Esophagus muscularis mucosa (tissue), 4 donors: ENCODE results near the gene C14orf119.

ENCODE experiments used
- CTCF ChIP-seq, 3 experiments: fragments of 200-600 bp in 2 of 3; fragments of 450-650 bp in 1 of 3; sonication (generic) in 2 of 3; IDR thresholded peaks; one replicate each; pipeline ENCODE4 v1.5.1; 2017 to 2019; ENCODE audit warnings: antibody characterized with exemption in 3 of 3, mild to moderate bottlenecking in 2 of 3, moderate library complexity in 1 of 3
- EP300 ChIP-seq: sonication (generic); formaldehyde crosslinking; IDR thresholded peaks from one replicate; pipeline ENCODE4 v1.6.1; 2017; ENCODE audit warnings: antibody characterized with exemption
- POLR2A ChIP-seq: fragments of 450-650 bp; IDR thresholded peaks from one replicate; pipeline ENCODE4 v1.6.1; 2017; ENCODE audit warnings: antibody characterized with exemption, moderate library complexity, mild to moderate bottlenecking, low read depth

GRCh38 chr14:23090254-23090636 is 5.1 kb upstream of the C14orf119 start:
- TF ChIP-seq POLR2A (no peak), CTCF (IDR thresholded peaks at IDR 0.05) (no peak), EP300 (no peak)
